Endodermal cell (in vitro differentiated cells): ENCODE data around the gene PLN. TPM values are rescaled to one million over a fixed set of nuclear protein-coding genes. Genes with fewer than 3 reads are reported as not detected.

ENCODE experiments used
- DNase-seq: peaks from one replicate; pipeline ENCODE4 v3.0.0-alpha.2; 2017
- H3K27ac ChIP-seq: 2 replicates; pipeline ENCODE4 v1.5.1; 2013; ENCODE audit warnings: mild to moderate bottlenecking, low read depth, low read length, moderate library complexity
- H3K27me3 ChIP-seq: 2 replicates; pipeline ENCODE4 v1.6.1; 2013; ENCODE audit warnings: mild to moderate bottlenecking, low read length, moderate library complexity; ENCODE audit not compliant: insufficient read depth, control insufficient read depth, poor library complexity, severe bottlenecking
- H3K36me3 ChIP-seq: 2 replicates; pipeline ENCODE4 v1.7.0; 2013; ENCODE audit warnings: mild to moderate bottlenecking, low read length, moderate library complexity; ENCODE audit not compliant: control insufficient read depth, insufficient read depth
- H3K4me1 ChIP-seq: one replicate; pipeline ENCODE4 v1.7.0; 2013; ENCODE audit warnings: low read length; ENCODE audit not compliant: control insufficient read depth, insufficient read depth
- H3K4me3 ChIP-seq: 2 replicates; pipeline ENCODE4 v1.5.1; 2013; ENCODE audit warnings: mild to moderate bottlenecking, low read length, moderate library complexity
- H3K9ac ChIP-seq: 2 replicates; pipeline ENCODE4 v1.6.1; 2013; ENCODE audit warnings: mild to moderate bottlenecking, low read length, moderate library complexity; ENCODE audit not compliant: poor library complexity, severe bottlenecking; ENCODE audit errors: extremely low read depth
- H3K9me3 ChIP-seq: 2 replicates; pipeline ENCODE4 v1.6.1; 2013; ENCODE audit warnings: mild to moderate bottlenecking, low read length, moderate library complexity; ENCODE audit not compliant: control insufficient read depth
- H3K27ac Mint-ChIP-seq: 2 replicates; pipeline ENCODE4 v1.8.0; 2020; ENCODE audit warnings: mixed read lengths
- H3K27me3 Mint-ChIP-seq: 2 replicates; pipeline ENCODE4 v1.8.0; 2021; ENCODE audit warnings: mild to moderate bottlenecking, mixed read lengths; ENCODE audit not compliant: insufficient read depth
- H3K36me3 Mint-ChIP-seq: 2 replicates; pipeline ENCODE4 v1.8.0; 2020; ENCODE audit warnings: low read depth, mixed read lengths
- H3K4me1 Mint-ChIP-seq: 2 replicates; pipeline ENCODE4 v1.8.0; 2020; ENCODE audit warnings: mixed read lengths
- H3K4me3 Mint-ChIP-seq: 2 replicates; pipeline ENCODE4 v1.8.0; 2020; ENCODE audit warnings: mild to moderate bottlenecking, moderate library complexity, mixed read lengths
- H3K9me3 Mint-ChIP-seq: 2 replicates; pipeline ENCODE4 v1.8.0; 2020; ENCODE audit warnings: mild to moderate bottlenecking, mixed read lengths
- CTCF ChIP-seq: fragments of 200-600 bp; sonication (generic); conservative IDR thresholded peaks from 2 replicates; pipeline ENCODE4 v1.5.0; 2021; ENCODE audit warnings: antibody characterized with exemption, mild to moderate bottlenecking
- WGBS, 2 experiments: methylation state at CpG; one replicate each; pipeline versions ENCODE4 v1.1.5 to v1.1.7; 2013; ENCODE audit warnings: missing lambda C conversion rate in 2 of 2, mixed read lengths in 1 of 2; ENCODE audit not compliant: insufficient coverage in 1 of 2, insufficient read length in 1 of 2; 5-methylcytosine and 5-hydroxymethylcytosine counted together
- total RNA-seq, 2 donors: library from RNA; stranded (reverse); fragmentation: NEBNext Ultra II Directional in 1 of 2; extraction: Animal tissue kit (Norgen Biotek cat#: 25700) in 1 of 2; gene quantifications; 2 replicates in 1 of 2; 3 replicates in 1 of 2; pipeline ENCODE4 v1.2.1, GENCODE V29; 2021

The PLN gene
- total RNA-seq, 2 donors from 2014 or later = not detected

DNA sequence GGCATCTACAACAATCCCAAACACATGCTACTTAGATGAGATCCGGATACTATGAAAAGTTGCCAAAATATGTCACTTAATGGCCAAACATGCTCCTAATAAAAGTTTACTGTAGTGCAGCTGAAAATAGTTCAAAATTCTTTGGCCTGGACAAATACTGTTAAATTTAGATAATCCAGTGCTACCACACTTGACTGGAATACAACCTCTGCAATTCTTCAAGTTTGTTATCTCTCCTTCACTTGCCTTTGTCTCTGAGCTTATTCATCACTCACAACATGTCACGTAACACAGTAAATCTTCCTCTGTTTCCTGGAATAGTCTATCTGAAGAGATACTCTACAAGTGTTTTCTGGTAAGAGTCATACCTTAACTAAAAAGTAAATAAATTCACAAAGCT, 10.5 kb upstream of the PLN start:
- no peaks in the 10 kb centered on the region for H3K27me3 Mint-ChIP-seq
- H3K4me1 Mint-ChIP-seq = no peaks in the 10 kb centered on the region
- H3K27me3 ChIP-seq = no peaks in the 10 kb centered on the region
- H3K4me3 Mint-ChIP-seq = no peak overlapping the region
- DNase-seq = no peak
- H3K9me3 Mint-ChIP-seq = no peaks in the 10 kb centered on the region
- no peaks in the 10 kb centered on the region for H3K4me1 ChIP-seq
- WGBS, 2 experiments = 94 to 100% methylated on average over 2 of the region's 2 CpGs
- no peak for TF ChIP-seq CTCF
- H3K36me3 Mint-ChIP-seq = no peaks in the 10 kb centered on the region
- H3K9me3 ChIP-seq = no peaks in the 10 kb centered on the region
- no peak overlapping the region for H3K4me3 ChIP-seq
- no peak overlapping the region for H3K27ac Mint-ChIP-seq
- no peak overlapping the region for H3K9ac ChIP-seq
- no peaks in the 10 kb centered on the region for H3K36me3 ChIP-seq
- no peak overlapping the region for H3K27ac ChIP-seq

- no peaks in the 10 kb centered on the region for H3K27me3 Mint-ChIP-seq
- H3K4me1 Mint-ChIP-seq = no peaks in the 10 kb centered on the region
- no peak overlapping the region for H3K4me3 ChIP-seq
- no peaks in the 10 kb centered on the region for H3K27me3 ChIP-seq
- TF ChIP-seq CTCF = no peak
- H3K9ac ChIP-seq = no peak overlapping the region
- no peak for DNase-seq
- H3K9me3 Mint-ChIP-seq = no peaks in the 10 kb centered on the region
- WGBS, 2 experiments = 99% methylated on average over 3 of the region's 3 CpGs; no CpG with 5 or more reads in 1 of the 2 experiments
- H3K36me3 Mint-ChIP-seq = no peaks in the 10 kb centered on the region
- no peaks in the 10 kb centered on the region for H3K36me3 ChIP-seq
- no peaks in the 10 kb centered on the region for H3K9me3 ChIP-seq
- H3K27ac ChIP-seq = no peak overlapping the region
- no peak overlapping the region for H3K4me3 Mint-ChIP-seq
- no peaks in the 10 kb centered on the region for H3K4me1 ChIP-seq
- no peak overlapping the region for H3K27ac Mint-ChIP-seq
Measured at GRCh38 chr6:118542184-118542952, 5.7 kb upstream of the PLN start.

GRCh38 chr6:118544105-118544504, 4.0 kb upstream of the PLN start:
- Mint-ChIP-seq H3K4me1 (no peaks in the 10 kb centered on the region), H3K9me3 (no peaks in the 10 kb centered on the region), H3K4me3 (no peak overlapping the region), H3K36me3 (no peaks in the 10 kb centered on the region), H3K27ac (no peak overlapping the region), H3K27me3 (no peaks in the 10 kb centered on the region)
- DNase-seq = no peak
- Histone ChIP-seq H3K4me1 (no peaks in the 10 kb centered on the region), H3K27me3 (no peaks in the 10 kb centered on the region), H3K36me3 (no peaks in the 10 kb centered on the region), H3K4me3 (no peak overlapping the region), H3K27ac (no peak overlapping the region), H3K9ac (no peak overlapping the region), H3K9me3 (no peaks in the 10 kb centered on the region)
- WGBS, 2 experiments = 93% methylated on average over 3 of the region's 3 CpGs; no CpG with 5 or more reads in 1 of the 2 experiments
- TF ChIP-seq CTCF = no peak
